ENCODE results near the gene KCNQ1.

Gene KCNQ1

GRCh38 chr11:2766166-2766565 lies 321.4 kb downstream of the KCNQ1 start:
- no peak for DNase-seq (ENCODE audit: low read depth)

DNA sequence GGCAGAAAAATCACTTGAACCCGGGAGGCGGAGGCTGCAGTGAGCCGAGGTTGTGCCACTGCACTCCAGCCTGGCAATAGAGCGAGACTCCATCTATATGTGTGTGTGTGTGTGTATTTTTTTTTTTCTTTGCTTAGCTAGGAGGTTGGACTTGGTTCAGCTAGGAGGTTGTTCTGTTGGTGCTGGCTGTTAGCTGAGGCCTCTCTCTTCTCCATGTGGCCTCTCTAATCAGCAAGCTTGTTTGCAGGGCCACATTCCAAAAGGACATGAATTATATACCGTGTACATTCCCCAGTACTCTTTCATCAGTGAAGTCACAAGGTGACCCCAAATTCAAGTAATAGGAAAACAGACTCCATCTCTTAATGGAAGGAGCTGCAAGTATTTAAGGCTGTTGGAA lies 322.3 kb downstream of the KCNQ1 start:
- DNase-seq (ENCODE audit: low read depth): no peak

GRCh38 chr11:2767801-2768200 lies 323.0 kb downstream of the KCNQ1 start:
- DNase-seq (ENCODE audit: low read depth): no peak

GRCh38 chr11:2768471-2769408 lies 323.9 kb downstream of the KCNQ1 start:
- DNase-seq (ENCODE audit: low read depth): no peak

- DNase-seq (ENCODE audit: low read depth): no peak
These were observed 324.7 kb downstream of the KCNQ1 start for GRCh38 chr11:2769409-2770095.

GRCh38 chr11:2770096-2770751 lies 325.4 kb downstream of the KCNQ1 start:
- no peak for DNase-seq (ENCODE audit: low read depth)

- DNase-seq (ENCODE audit: low read depth): no peak
These were observed 326.0 kb downstream of the KCNQ1 start for GRCh38 chr11:2770761-2771301.

- no peak for DNase-seq (ENCODE audit: low read depth)
These were observed 327.1 kb downstream of the KCNQ1 start for GRCh38 chr11:2771758-2772466.

DNA sequence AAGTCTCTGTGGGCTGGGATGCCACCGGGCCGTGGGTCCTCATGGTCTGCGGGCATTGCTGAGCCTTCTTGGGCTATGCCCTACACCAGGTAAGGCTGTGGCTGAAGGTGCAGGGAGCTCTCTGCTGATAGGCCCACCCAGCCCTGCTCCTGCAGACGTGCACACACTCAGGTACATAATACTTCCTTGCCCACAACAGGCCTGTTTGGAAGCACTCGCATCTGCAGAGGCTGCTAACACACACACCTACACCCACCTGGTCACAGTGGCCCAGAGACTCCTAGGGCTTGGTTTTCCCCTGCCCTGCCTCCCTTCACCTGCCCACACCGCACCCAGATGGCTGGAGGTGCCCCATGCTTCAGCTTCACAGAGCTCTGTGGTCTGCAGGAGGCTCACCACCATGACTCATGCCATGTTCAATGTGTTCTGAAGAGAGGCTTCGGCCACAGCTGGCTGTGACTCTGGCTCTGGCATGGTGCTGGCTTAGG lies 327.8 kb downstream of the KCNQ1 start:
- no peak for DNase-seq (ENCODE audit: low read depth)

- no peak for DNase-seq (ENCODE audit: low read depth)
These were observed 329.6 kb downstream of the KCNQ1 start for GRCh38 chr11:2774173-2775082.

DNA sequence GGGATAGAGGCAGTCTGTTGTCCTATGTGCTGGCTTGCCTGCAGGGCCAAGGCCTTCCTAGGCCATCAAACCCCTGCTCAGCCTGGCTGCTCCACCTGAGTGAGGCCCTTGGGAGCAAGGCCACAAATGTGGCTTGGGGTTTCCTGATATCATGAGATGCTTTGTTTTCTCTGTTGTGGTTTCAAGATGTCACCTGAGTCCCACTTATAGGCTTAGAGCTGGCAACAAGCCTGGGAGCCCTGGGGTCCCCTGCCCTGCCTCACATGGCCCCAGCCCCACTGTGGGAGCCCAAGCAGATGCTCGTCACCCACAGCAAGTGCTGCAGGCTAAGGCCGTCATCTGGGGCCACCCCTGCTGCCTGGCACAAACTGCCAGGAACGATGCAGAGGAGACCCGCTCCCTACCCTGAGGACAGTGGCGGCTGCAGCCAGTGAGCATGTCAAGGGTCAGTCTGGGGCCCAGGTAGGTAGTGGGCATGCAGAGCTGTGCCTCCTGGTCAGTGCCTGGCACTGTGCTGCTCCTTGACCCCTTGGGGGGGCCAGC lies 330.3 kb downstream of the KCNQ1 start:
- DNase-seq (ENCODE audit: low read depth): no peak

- DNase-seq (ENCODE audit: low read depth): no peak
These were observed 331.0 kb downstream of the KCNQ1 start for GRCh38 chr11:2775626-2776350.

- no peak for DNase-seq (ENCODE audit: low read depth)
These were observed 331.7 kb downstream of the KCNQ1 start for GRCh38 chr11:2776351-2777061.

GRCh38 chr11:2777386-2777785 lies 332.6 kb downstream of the KCNQ1 start:
- DNase-seq (ENCODE audit: low read depth): no peak

DNA sequence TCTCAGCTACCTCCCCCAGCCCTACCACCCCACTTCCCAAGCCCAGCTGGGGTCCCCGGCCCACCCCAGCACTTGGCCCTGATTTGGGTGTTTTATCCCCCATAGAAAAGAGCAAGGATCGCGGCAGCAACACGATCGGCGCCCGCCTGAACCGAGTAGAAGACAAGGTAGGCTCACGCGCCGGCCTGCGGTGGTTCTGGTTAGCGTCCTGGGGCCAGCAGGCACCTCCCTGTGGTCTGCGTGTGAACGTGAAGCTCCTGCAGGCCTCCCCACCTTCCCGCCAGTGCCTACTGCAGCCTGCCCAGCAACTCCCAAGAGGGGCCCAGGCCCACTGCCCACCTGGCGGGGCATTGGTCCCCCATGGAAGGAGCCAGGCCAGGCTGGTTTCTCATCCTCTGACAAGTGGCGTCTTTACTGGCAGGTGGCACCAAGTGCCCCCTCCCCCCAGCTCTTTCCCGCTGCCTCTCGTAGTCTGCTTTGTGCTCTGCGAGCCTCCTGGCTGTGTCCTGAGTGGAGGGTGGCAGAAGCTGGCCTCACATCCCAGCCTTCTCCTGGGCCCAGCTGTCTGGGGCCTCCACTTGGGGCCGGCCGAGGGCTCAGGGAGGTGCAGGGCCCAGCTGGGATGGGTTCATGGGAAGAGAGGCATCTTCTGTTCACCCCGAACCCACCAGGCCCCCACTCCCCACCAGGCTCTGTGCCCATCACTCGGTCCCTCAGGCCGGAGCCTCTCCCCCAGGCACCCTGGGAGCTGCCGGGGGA lies 333.2 kb downstream of the KCNQ1 start:
- no peak for DNase-seq (ENCODE audit: low read depth)

DNA sequence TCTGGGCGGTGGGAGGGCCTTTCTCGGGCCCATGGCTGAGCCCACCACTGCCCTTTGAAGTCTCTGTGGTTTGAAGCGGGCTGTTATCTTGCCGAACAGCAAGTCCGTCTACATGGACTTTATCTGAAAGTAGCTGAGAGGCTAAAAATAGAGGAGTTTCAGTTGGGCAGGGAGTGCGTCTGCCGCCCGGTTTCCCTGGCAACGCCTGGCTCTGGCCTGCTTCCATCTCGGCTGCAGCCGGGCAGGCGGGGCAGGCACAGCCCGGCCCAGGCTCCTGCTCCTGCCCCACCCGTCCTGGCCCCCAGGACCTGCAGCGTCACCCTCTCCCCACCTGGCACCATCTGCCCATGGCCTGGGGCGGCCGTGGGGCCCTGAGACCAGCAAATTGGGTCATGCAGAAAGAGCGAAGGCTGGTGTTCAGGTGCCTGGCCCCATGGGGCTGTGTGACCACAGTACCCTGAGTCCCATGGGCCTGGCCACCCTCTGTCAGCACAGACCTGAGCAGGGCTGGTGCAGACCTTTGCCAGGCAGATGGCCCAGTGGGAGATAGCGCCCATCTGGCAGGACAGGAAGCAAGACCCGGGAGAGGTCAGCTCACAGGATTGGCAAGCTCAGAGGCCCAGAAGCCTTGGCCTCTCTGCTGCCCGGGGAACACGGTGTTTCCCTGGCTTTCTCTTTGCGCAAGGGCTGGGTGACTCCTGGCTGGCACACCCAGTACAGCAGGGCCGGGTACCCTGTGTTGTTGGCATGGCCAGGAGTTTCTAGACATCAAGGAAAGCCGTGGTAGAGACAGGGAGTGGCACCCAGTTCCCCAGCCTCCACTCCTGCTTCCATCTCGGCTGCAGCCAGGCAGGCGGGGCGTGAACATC lies 334.1 kb downstream of the KCNQ1 start:
- no peak for DNase-seq (ENCODE audit: low read depth)

DNA sequence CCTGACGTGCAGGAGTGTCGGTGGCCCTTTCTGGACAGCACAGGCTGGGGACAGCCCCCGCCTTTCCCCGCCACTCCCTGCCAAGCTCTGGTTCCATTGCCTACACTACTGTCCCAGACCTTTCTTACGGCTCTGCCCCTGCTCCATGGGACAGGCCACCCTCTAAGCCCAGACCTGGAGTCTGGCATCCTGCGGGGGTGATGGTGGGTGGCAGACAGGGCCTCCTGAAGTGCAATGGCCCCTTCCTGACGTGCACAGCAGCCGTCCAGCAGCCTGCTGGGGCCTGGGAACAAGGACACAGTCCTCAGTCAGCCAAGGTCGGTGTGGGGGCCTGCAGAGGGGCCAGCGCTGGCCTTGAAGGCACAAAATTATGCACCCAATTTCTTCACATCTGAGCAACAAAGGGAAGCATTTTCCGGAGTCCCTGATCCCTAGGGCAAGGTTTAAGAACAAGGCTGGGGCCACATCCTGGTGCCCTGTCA lies 334.7 kb downstream of the KCNQ1 start:
- no peak for DNase-seq (ENCODE audit: low read depth)
